GM18907 (cell line): Measurements from ENCODE around the gene BTBD2.

ENCODE experiments used
- ATAC-seq: cut with Tn5 transposase; IDR thresholded peaks from one replicate; pipeline ENCODE4 v1.9.1; 2021; ENCODE audit warnings: mild to moderate bottlenecking, moderate library complexity; ENCODE audit not compliant: unreplicated experiment

Gene BTBD2

GRCh38 chr19:1968279-1969175 lies 47.0 kb downstream of the BTBD2 start:
- no peak for ATAC-seq

DNA sequence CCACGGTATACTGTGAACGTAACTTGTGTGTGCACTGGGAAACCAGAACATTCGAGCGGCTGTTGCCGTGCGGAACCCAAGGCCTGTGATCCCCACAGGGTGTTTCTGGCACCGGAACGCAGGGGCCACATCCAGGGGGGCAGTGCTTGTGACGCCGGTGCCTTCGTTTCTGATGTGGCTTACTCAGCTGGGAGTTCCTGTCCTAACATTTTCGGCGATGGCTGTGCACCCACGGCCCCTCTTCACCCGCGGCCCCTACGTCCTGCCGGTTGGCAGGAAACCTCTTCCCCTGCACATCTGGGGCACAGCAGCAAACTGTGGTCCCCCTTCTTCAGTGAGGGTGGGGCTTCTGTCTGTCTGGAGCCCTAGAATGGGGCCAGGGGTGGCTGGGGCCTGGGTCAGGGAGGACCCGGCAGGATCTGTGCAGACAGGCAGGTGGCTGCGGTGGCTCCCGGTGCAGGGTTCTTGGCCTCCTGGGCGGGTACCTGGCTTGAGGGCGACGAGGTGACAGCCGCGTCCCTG lies 48.4 kb downstream of the BTBD2 start:
- no peak for ATAC-seq

- ATAC-seq, result no peak
Observed at GRCh38 chr19:1962674-1963073, 52.8 kb downstream of the BTBD2 start.

- ATAC-seq, result no peak
Observed at GRCh38 chr19:1961000-1961883, 54.3 kb downstream of the BTBD2 start.

DNA sequence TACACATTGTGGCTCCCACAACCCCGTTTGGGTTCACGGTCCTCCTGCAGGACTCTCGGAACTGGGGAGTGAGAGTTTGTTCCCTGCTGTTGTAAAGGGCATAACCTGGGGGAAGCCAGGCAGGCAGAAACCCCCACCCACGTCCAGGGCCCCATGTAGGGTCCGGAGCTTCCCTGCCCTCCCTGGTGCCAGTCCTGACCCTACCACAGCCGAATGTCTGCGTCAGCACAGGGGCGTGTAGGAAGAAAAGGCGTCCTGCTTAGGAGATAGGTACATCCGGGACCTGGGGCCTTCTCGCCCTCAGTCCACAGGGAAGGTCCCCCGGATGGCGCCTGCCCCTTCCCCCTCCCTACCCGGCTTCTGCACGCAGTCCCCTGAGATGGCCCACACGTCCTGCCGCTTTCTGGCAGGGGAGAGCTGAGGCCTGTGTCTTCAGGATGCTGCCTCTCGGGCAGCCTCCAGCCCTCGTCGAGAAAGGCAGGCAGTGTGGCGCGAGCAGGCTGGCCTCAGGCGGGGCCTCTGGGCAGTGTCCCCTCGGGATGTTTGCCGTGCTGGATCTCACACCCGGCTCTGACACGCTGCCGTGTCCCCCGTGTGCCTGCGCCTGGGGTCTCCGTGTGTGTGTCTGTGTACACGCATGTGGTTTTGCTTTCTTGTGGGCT lies 55.5 kb downstream of the BTBD2 start:
- ATAC-seq, result no peak

DNA sequence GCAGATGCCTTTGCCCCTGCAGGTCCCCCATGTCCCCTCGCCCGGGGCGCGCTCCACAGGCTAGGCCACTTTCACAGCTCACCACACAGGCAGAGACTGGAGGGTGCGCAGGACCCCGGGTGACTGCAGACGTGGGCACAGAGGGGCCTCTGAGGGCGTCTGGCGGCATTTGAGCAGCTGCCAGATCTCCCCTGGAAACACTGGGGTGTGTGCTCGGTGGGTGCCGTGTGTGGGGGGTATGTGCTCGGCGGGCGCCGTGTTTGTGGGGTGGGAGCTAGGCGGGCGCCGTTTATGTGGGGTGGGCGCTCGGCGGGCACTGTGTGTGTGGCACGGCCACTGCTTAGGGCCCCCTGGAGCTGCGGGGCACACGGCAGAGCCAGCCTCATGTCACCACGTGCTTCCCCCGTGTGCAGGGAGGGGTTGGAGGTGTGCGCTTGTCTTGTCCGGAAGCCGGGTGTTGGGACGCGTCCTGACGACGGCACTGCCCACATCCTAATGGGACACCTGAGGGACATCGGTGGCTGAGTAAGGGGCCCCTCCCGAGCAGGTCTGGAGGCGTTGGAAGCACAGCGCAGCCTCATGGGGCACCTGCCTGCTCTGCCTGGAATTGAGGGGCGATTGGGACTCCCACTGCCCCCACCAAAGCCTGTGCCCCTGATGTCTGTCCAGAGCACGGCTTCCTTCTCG lies 57.8 kb downstream of the BTBD2 start:
- no peak for ATAC-seq

DNA sequence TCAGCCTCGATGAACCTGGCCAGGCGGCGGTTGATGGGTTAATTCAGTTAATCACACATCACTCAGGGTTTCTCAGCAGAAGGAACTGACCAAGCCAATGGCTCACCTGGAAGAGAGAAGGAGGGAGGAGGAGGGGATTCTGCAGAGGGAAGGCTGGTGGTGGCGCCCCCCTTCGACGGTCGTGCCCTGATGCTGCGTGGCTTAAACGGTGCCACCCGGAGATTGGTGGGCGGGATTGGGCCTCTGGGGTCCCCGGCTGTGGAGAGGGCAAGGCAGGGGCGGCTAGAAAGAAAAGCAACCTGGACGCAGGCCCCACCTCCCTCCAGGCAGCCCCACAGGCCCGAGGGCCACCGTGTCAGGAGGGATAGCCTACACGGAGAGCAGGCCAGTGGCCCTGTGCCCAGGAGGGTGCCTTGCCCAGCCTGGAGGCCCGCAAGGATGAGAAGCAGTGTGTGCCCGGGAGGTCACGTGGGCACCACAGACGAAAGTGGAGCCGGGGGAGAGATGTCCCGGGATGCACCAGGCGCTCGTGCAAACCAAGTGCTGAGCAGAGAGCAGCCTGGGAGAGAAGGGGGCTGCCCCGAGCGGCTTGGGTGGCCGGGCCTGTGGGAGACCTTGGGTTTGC lies 58.5 kb downstream of the BTBD2 start:
- no peak for ATAC-seq

DNA sequence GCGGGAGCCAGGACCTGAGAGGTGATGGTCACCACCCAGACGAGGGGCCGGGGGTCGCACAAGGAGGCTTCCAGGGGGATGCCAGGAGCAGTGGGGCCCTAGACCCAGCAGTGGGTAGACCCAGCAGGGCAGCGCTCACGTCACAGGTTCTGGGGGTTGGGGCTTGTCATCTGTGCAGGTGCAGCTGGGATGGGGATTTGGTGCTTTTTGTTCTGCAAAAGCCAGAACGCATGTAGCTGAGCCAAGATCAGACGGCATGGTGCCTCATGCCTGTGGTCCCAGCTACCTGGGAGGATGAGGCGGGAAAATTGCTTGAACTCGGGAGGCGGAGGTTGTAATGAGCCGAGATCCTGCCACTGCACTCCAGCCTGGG lies 59.4 kb downstream of the BTBD2 start:
- no peak for ATAC-seq

- no peak for ATAC-seq
Observed at GRCh38 chr19:1955171-1956121, 60.1 kb downstream of the BTBD2 start.

DNA sequence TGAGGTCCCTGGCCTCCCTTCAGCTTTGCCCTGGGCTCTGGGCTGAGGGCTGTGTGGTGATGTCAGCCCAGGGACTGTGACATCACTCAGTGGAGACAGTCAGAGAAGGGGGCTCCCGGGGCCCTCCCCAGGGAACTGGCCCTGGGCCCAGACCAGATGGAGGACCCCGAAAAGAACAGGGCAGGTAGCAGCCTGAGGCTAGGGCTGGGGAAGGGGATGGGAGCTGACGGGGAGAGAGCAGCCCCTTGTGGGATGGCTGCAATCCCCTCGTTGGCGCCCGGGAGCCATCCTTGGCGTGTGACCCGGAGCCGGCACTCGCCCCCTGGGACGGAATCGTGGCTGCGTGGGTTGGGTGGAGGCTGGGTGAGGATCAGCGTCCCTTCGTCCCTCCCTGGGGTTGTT lies 61.0 kb downstream of the BTBD2 start:
- no peak for ATAC-seq

GRCh38 chr19:1953441-1954094 lies 61.9 kb downstream of the BTBD2 start:
- no peak for ATAC-seq

GRCh38 chr19:1953037-1953436 lies 62.5 kb downstream of the BTBD2 start:
- ATAC-seq, result no peak

DNA sequence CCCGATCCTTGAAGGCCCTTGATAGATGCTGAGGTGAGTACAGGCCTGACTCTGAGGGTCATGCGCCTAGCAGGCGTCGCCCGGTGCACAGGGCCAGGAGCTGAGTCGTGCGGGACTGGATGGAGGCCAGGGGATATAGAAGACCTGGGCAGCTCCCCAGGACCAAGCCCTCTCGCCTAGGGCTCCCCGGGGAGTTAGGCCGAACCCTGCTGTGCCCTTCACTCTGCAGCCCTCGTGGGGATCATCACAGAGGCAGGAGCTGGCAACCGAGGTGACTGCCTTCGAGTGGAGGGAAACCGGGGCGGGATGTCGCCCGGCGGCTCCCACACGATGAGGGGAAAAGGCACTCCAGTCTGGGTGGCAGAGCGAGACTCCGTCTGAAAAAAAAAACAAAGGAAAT lies 62.9 kb downstream of the BTBD2 start:
- ATAC-seq, result no peak

- ATAC-seq, result no peak
Observed at GRCh38 chr19:1950640-1951039, 64.9 kb downstream of the BTBD2 start.

- ATAC-seq, result no peak
Observed at GRCh38 chr19:1949304-1950101, 66.0 kb downstream of the BTBD2 start.

GRCh38 chr19:1947651-1948209 lies 67.8 kb downstream of the BTBD2 start:
- ATAC-seq, result no peak

DNA sequence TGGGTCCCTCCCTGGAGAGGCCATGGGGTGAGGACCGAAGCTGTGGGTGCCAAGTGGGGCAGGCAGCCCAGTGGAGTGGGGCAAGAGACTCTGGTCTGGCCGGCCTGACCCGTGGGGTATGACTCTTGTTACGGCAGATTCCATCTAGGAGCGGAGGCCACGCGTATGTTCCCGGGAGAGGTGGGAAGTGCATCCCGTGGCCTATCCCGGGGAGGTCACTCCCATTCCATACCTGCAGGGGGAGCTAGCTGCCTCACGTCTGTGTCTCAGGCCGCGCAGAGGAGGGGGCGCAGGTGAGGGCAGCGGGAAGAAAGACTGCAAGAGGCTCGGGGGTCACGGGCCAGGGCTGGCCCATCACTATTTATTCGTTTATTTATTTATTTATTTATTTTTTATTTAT lies 69.6 kb downstream of the BTBD2 start:
- no peak for ATAC-seq
